Parathyroid adenoma (tissue), 2 donors: ENCODE data around the gene NAMPT.

Source experiments
- H2AFZ ChIP-seq: fragments of 300-600 bp; sonication (generic); one replicate; pipeline ENCODE4 v1.7.0; 2017; ENCODE audit warnings: antibody characterized with exemption, mild to moderate bottlenecking
- H3K27ac ChIP-seq: fragments of 300-600 bp; sonication (generic); one replicate; pipeline ENCODE4 v1.7.0; 2017
- H3K27me3 ChIP-seq: fragments of 300-600 bp; sonication (generic); one replicate; pipeline ENCODE4 v1.7.0; 2017; ENCODE audit warnings: low read length; ENCODE audit not compliant: control insufficient read depth, insufficient read depth
- H3K36me3 ChIP-seq: fragments of 300-600 bp; sonication (generic); one replicate; pipeline ENCODE4 v1.7.0; 2017; ENCODE audit warnings: low read length; ENCODE audit not compliant: control insufficient read depth, insufficient read depth
- H3K4me1 ChIP-seq: fragments of 300-600 bp; sonication (generic); one replicate; pipeline ENCODE4 v1.7.0; 2017; ENCODE audit warnings: control low read depth
- H3K4me2 ChIP-seq: fragments of 300-600 bp; sonication (generic); one replicate; pipeline ENCODE4 v1.7.0; 2017; ENCODE audit warnings: low read length
- H3K4me3 ChIP-seq: fragments of 300-600 bp; sonication (generic); one replicate; pipeline ENCODE4 v1.7.0; 2017; ENCODE audit warnings: low read depth, low read length
- H3K79me2 ChIP-seq: fragments of 300-600 bp; sonication (generic); one replicate; pipeline ENCODE4 v1.7.0; 2017; ENCODE audit warnings: control low read depth
- H3K9ac ChIP-seq: fragments of 300-600 bp; sonication (generic); one replicate; pipeline ENCODE4 v1.7.0; 2017; ENCODE audit warnings: mild to moderate bottlenecking
- H3K9me3 ChIP-seq: fragments of 300-600 bp; sonication (generic); one replicate; pipeline ENCODE4 v1.7.0; 2017; ENCODE audit warnings: low read length; ENCODE audit not compliant: control insufficient read depth
- CTCF ChIP-seq: fragments of 300-600 bp; sonication (generic); IDR thresholded peaks from one replicate; pipeline ENCODE4 v1.7.0; 2017; ENCODE audit warnings: antibody characterized with exemption, mild to moderate bottlenecking
- donor health status: primary hyperparathyroidism.

The NAMPT gene

GRCh38 chr7:106203473-106203872, 81.3 kb downstream of the NAMPT start:
- H3K27ac ChIP-seq, result no peak overlapping the region
- no peak overlapping the region for H3K4me3 ChIP-seq
- no peaks in the 10 kb centered on the region for H3K27me3 ChIP-seq
- no peak for TF ChIP-seq CTCF
- H3K36me3 ChIP-seq, result no peaks in the 10 kb centered on the region
- H3K79me2 ChIP-seq, result no peaks in the 10 kb centered on the region
- no peaks in the 10 kb centered on the region for H3K4me1 ChIP-seq
- H3K4me2 ChIP-seq, result no peak overlapping the region
- no peak overlapping the region for H2AFZ ChIP-seq
- H3K9ac ChIP-seq, result no peak overlapping the region
- H3K9me3 ChIP-seq, result no peaks in the 10 kb centered on the region

GRCh38 chr7:106201164-106201563, 83.6 kb downstream of the NAMPT start:
- Histone ChIP-seq H3K4me3 (no peak overlapping the region), H3K27me3 (no peaks in the 10 kb centered on the region), H3K4me2 (no peak overlapping the region), H3K27ac (no peak overlapping the region), H3K4me1 (no peaks in the 10 kb centered on the region), H2AFZ (no peak overlapping the region), H3K79me2 (no peaks in the 10 kb centered on the region), H3K36me3 (no peaks in the 10 kb centered on the region), H3K9ac (no peak overlapping the region), H3K9me3 (no peaks in the 10 kb centered on the region)
- TF ChIP-seq CTCF, result no peak

GRCh38 chr7:106199813-106200364, 84.9 kb downstream of the NAMPT start:
- Histone ChIP-seq H3K27me3 (no peaks in the 10 kb centered on the region), H3K9ac (no peak overlapping the region), H3K27ac (no peak overlapping the region), H3K36me3 (no peaks in the 10 kb centered on the region), H3K4me3 (no peak overlapping the region), H3K4me2 (no peak overlapping the region), H3K79me2 (no peaks in the 10 kb centered on the region), H3K9me3 (no peaks in the 10 kb centered on the region), H3K4me1 (no peaks in the 10 kb centered on the region), H2AFZ (no peak overlapping the region)
- no peak for TF ChIP-seq CTCF

GRCh38 chr7:106199024-106199423, 85.8 kb downstream of the NAMPT start:
- Histone ChIP-seq H3K27me3 (no peaks in the 10 kb centered on the region), H3K9ac (no peak overlapping the region), H3K27ac (no peak overlapping the region), H3K4me3 (no peak overlapping the region), H3K9me3 (no peaks in the 10 kb centered on the region), H2AFZ (no peak overlapping the region), H3K79me2 (no peaks in the 10 kb centered on the region), H3K4me2 (no peak overlapping the region), H3K36me3 (no peaks in the 10 kb centered on the region), H3K4me1 (no peaks in the 10 kb centered on the region)
- TF ChIP-seq CTCF, result no peak
